BE2C (cell line): Measurements from ENCODE around the gene RAB34.

Experiments
- DNase-seq: peaks from one replicate; pipeline ENCODE4 v3.0.0-alpha.2; 2020
- H3K27me3 ChIP-seq: fragments of 250-450 bp; sonication (Bioruptor Pico); 2 replicates; pipeline ENCODE4 v1.5.1; 2020; ENCODE audit warnings: mild to moderate bottlenecking
- H3K36me3 ChIP-seq: fragments of 250-450 bp; sonication (Bioruptor Pico); 2 replicates; pipeline ENCODE4 v1.5.1; 2020; ENCODE audit warnings: mild to moderate bottlenecking
- H3K4me1 ChIP-seq: fragments of 250-450 bp; sonication (Bioruptor Pico); 2 replicates; pipeline ENCODE4 v1.5.1; 2020
- H3K4me3 ChIP-seq: 2 replicates; pipeline ENCODE4 v1.5.1; 2011; ENCODE audit warnings: low read depth, low read length
- H3K9me3 ChIP-seq: fragments of 250-450 bp; sonication (Bioruptor Pico); 2 replicates; pipeline ENCODE4 v1.5.1; 2020
- TF ChIP-seq, protein P1 (sequence below): IDR thresholded peaks from 2 replicates; pipeline ENCODE4 v1.5.1; 2012; ENCODE audit warnings: mild to moderate bottlenecking, low read depth, low read length

RAB34 gene

DNA sequence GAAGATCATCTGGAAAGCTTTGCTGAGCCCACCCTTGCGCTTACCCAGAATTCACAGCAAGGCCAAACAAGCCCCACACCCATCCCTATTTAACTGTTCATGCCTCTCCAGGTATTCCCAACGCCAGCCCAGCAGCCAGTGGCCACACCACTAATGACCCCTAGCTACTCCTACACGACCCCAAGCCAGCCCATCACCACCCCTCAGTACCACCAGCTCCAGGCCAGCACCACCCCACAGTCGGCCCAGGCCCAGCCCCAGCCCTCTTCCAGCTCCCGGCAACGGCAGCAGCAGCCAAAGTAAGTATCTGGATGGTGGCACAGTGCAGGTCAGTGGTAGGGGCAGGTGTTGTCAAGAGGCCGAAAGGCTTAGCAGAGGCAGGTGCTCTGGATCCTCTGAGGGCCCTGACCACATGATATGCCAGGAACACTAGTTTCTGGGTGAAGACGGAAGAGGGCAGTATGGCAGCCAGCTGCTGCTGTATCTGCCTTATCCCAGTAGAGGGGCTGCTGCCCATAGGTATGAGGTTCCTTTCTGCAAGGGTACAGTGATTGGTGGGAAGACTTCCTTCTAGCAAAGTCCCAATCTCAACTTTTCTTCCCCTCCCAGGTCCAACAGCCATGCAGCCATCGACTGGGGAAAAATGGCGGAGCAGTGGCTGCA is 16.7 kb downstream of the RAB34 start:
- Histone ChIP-seq H3K36me3 (peaks cover 38% of the 10 kb centered on the region), H3K4me3 (no peak overlapping the region), H3K4me1 (no peaks in the 10 kb centered on the region), H3K27me3 (no peaks in the 10 kb centered on the region), H3K9me3 (no peaks in the 10 kb centered on the region)
- DNase-seq = no peak
- TF ChIP-seq, protein P1, sequence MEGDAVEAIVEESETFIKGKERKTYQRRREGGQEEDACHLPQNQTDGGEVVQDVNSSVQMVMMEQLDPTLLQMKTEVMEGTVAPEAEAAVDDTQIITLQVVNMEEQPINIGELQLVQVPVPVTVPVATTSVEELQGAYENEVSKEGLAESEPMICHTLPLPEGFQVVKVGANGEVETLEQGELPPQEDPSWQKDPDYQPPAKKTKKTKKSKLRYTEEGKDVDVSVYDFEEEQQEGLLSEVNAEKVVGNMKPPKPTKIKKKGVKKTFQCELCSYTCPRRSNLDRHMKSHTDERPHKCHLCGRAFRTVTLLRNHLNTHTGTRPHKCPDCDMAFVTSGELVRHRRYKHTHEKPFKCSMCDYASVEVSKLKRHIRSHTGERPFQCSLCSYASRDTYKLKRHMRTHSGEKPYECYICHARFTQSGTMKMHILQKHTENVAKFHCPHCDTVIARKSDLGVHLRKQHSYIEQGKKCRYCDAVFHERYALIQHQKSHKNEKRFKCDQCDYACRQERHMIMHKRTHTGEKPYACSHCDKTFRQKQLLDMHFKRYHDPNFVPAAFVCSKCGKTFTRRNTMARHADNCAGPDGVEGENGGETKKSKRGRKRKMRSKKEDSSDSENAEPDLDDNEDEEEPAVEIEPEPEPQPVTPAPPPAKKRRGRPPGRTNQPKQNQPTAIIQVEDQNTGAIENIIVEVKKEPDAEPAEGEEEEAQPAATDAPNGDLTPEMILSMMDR = no peak

DNA sequence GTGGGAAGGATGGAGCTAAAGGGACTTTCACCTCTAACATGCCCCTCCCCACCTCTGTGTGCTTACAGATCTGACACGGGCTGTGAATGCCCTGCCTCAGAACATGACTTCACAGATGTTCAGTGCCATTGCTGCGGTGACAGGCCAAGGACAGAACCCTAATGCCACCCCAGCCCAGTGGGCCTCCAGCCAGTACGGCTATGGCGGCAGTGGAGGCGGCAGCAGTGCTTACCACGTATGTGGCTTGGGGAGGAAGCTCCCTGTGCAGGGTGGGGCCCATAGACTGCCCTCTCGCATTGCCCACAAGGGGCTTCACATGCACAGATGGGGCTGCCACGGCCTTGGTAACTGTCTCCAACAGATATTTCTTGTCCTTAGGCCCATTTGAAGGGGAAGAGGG is 17.4 kb downstream of the RAB34 start:
- Histone ChIP-seq H3K36me3 (peaks cover 41% of the 10 kb centered on the region), H3K27me3 (no peaks in the 10 kb centered on the region), H3K9me3 (no peaks in the 10 kb centered on the region), H3K4me3 (no peak overlapping the region), H3K4me1 (no peaks in the 10 kb centered on the region)
- no peak for DNase-seq
- TF ChIP-seq, protein P1 = no peak

DNA sequence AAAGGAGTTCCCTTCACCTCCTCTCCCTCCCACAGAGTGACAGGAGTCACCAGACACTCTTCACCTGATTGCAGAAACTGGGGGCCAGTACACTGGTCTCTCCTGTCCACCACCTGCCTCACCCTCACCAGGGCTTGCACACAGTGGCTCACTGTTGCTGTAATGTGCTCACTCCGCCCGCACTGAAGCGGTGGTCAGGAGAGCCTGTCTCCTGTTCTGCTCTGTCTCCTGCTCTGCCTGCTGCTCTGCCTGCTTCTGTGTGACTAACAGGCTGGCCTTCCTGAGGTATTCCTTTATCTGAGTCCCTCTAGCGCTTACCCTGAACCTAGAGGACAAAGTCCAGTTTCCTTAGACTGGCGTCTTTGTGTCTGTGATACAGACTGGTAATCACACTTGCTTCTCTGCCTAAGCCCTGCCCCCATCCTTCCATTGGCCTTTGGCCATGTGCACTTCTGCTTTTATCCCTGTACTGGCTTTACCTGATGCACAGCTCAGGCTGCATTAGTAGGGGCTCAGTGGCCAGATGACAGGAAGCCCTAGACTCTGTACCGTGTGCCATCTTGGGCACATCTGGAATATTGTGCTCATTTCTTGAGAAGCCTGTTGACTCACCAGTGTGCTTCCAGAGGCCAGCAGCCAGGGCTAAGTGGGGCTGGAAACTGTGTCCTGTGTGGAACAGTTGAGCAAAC is 19.3 kb downstream of the RAB34 start:
- TF ChIP-seq, protein P1 = no peak
- Histone ChIP-seq H3K4me1 (no peaks in the 10 kb centered on the region), H3K4me3 (no peak overlapping the region), H3K27me3 (no peaks in the 10 kb centered on the region), H3K36me3 (peaks cover 49% of the 10 kb centered on the region), H3K9me3 (no peaks in the 10 kb centered on the region)
- DNase-seq = no peak

DNA sequence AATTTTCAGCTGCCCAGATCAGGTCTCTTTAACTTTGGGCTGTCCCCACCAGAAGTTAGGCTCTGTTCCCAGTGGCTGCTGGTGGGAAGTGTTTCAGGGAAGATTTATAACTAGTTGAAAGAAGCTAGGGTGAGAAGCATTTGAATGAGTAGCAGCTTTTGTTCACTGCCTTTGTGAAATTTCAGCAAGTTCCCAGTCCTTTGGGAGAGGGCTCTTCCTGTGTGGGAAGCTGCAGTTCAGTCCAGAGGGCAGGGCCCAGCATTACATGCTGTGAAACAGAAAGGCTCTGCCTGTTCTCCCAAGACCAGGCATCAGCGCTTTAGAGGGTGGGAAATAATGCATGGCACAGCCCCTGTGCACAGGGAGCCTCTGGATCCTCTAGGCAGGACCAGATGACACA is 23.8 kb downstream of the RAB34 start:
- Histone ChIP-seq H3K4me1 (no peaks in the 10 kb centered on the region), H3K36me3 (peaks cover 46% of the 10 kb centered on the region), H3K4me3 (no peak overlapping the region), H3K27me3 (no peaks in the 10 kb centered on the region), H3K9me3 (no peaks in the 10 kb centered on the region)
- DNase-seq = no peak
- TF ChIP-seq, protein P1 = no peak

DNA sequence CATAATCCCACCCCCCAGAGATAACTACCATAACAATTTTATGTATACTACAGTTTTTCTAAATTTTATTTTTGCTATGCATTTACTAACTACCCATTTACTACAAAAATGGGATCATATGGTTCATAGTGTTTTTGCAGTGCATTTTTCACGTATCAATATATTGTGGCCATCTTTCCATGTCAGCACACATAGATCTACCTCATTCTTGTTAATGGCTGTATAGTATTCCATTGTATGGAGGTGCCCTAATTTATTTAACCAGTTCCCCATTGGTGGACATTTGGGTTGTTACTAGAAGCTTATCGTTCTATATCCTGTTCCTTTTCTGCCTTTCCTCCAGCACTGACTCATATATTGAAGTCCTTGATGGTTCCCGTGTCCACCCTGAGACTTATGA is 28.7 kb downstream of the RAB34 start:
- Histone ChIP-seq H3K4me3 (no peak overlapping the region), H3K36me3 (peaks cover 52% of the 10 kb centered on the region), H3K9me3 (no peaks in the 10 kb centered on the region), H3K27me3 (no peaks in the 10 kb centered on the region), H3K4me1 (peaks cover 8% of the 10 kb centered on the region)
- DNase-seq = no peak
- TF ChIP-seq, protein P1 = no peak

DNA sequence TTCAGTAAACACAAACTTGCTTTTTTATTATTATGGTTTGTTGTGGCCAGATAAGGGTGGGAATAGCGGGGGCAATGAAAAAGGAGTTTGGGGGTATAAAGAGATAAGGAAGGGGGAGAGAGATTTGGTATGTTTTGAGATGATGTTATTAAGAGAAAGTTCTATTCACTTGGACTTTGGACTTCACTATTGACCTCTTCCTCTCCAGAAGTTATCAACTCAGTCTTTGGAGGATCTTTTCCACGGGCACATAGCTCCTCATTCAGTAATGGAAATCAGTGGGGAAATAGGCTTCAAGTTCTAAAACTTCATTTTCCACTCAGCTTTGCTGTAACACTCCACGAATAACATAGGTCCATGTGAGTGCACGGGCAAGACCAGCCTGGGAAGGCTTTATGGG is 29.2 kb downstream of the RAB34 start:
- peaks cover 52% of the 10 kb centered on the region for H3K36me3 ChIP-seq
- TF ChIP-seq, protein P1 = no peak
- no peak for DNase-seq
- H3K27me3 ChIP-seq = no peaks in the 10 kb centered on the region
- H3K4me3 ChIP-seq = no peak overlapping the region
- H3K9me3 ChIP-seq = no peaks in the 10 kb centered on the region
- peaks cover 8% of the 10 kb centered on the region for H3K4me1 ChIP-seq
